ENCODE results near the gene PALM. TPM values are rescaled to one million over a fixed set of nuclear protein-coding genes. Genes with fewer than 3 reads are reported as not detected.
"Not testable (repeated sequence)": the region's sequence is repeated elsewhere in the genome, so short reads cannot be mapped to it uniquely, and the experiment has no call there.

Gene PALM
- total RNA-seq, 2 donors from 2014 or later = 0.72 to 2.0 TPM

DNA sequence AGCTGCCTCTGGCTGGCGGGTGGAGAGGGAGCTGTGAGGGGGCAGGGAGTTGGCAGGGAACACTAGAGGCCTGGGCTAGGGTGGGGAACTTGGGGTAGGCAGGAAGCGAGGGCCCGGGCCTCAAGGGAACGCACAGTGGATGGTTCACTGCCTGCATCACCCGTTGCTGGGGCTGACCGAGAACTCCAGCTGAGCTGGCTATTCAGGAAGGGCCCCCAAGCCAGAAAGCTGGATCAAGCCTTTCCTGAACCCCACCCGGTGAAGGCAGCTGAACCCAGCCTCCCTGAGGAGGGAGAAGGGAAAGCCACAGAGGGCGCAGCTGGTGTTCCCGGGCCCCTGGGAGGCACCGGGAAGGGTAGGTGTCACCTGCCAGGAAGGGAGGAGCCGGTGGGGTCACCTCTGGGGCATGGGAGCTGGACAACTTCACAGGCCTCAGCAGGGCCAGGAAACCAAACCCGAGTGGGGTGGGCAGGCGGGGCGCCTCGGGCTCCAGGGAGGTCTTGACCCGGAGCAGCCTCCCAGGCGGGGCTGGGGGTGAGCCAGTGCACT is 13.9 kb downstream of the PALM start:
- no peak for ATAC-seq (replicated peaks in 1 of 2)
- no peaks in the 10 kb centered on the region for H3K36me3 Mint-ChIP-seq (ENCODE audit: insufficient read depth in 2 of 2)

GRCh38 chr19:723247-723646 is 14.5 kb downstream of the PALM start:
- H3K27me3 Mint-ChIP-seq (ENCODE audit: low read depth) = peaks cover 6% of the 10 kb centered on the region
- H3K9me3 Mint-ChIP-seq = no peaks in the 10 kb centered on the region
- ATAC-seq (replicated peaks in 1 of 2) (no peak), DNase-seq (no peak)
- no peak overlapping the region for H3K4me3 Mint-ChIP-seq
- no peak overlapping the region for H3K27ac Mint-ChIP-seq
- no peaks in the 10 kb centered on the region for H3K36me3 Mint-ChIP-seq (ENCODE audit: insufficient read depth in 2 of 2)
- H3K4me1 Mint-ChIP-seq (ENCODE audit: low read depth) = no peaks in the 10 kb centered on the region

More for the DNA sequence above, 13.9 kb downstream of the PALM start:
- Mint-ChIP-seq H3K4me1 (ENCODE audit: low read depth) (no peaks in the 10 kb centered on the region), H3K27ac (no peak overlapping the region), H3K27me3 (ENCODE audit: low read depth) (peaks cover 13% of the 10 kb centered on the region), H3K4me3 (no peak overlapping the region), H3K9me3 (no peaks in the 10 kb centered on the region)
- DNase-seq = no peak

DNA sequence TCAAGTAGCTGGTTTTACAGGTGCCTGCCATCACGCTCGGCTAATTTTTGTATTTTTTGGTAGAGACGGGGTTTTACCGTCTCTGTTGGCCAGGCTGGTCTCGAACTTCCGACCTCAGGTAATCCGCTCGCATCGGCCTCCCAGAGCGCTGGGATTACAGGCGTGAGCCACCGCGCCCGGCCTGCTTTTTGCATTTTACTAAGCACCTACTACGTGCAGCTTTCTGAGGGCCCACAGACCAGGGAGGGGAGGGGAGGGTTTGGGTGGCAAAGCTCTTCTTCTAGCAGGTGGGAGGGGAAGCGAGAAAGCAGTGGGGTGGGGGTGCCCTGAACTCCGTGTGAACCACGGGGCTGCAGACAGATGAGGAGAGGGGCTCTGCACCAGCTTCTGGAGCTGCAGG is 15.0 kb downstream of the PALM start:
- peaks cover 2% of the 10 kb centered on the region for H3K27me3 Mint-ChIP-seq (ENCODE audit: low read depth)

DNA sequence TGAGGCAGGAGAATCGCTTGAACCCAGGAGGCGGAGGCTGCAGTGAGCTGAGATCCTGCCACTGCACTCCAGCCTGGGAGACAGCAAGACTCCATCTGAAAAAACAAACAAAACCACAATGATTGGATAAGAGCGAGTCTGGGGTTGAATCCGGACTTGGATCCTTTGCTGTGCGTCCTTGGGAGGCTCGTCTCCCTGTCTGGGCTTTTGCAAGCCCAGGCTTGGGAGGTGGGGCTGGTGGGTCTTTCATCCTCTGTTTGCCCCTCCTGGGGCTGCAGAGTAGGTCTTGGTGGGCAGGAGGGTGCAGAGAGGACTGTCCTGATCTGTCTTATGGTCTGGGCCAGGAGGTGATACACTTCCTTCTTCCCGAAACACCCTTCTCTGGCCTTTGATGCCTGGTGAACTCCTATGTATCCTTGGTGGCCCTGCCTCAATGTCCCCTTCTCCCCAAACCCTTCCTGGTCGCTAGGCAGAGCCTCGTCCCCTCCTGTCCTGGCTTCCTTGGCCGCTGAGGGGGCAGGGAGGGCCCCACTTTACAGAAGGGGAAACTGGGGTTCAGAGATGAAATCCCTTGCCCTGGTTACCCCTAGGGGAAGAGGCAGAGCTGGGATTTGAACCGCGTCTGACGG is 16.8 kb downstream of the PALM start:
- H3K36me3 Mint-ChIP-seq (ENCODE audit: insufficient read depth in 2 of 2) = no peaks in the 10 kb centered on the region
- DNase-seq (no peak), ATAC-seq (replicated peaks in 1 of 2) (no peak)
- no peak overlapping the region for H3K27ac Mint-ChIP-seq
- no peaks in the 10 kb centered on the region for H3K27me3 Mint-ChIP-seq (ENCODE audit: low read depth)
- H3K4me3 Mint-ChIP-seq = no peak overlapping the region
- H3K9me3 Mint-ChIP-seq = no peaks in the 10 kb centered on the region
- H3K4me1 Mint-ChIP-seq (ENCODE audit: low read depth) = no peaks in the 10 kb centered on the region

More for the DNA sequence above, 15.0 kb downstream of the PALM start:
- no peak overlapping the region for H3K27ac Mint-ChIP-seq
- no peaks in the 10 kb centered on the region for H3K9me3 Mint-ChIP-seq
- no peaks in the 10 kb centered on the region for H3K36me3 Mint-ChIP-seq (ENCODE audit: insufficient read depth in 2 of 2)
- no peak overlapping the region for H3K4me3 Mint-ChIP-seq
- no peaks in the 10 kb centered on the region for H3K4me1 Mint-ChIP-seq (ENCODE audit: low read depth)
- no peak for ATAC-seq (replicated peaks in 1 of 2)
- DNase-seq = no peak

- H3K36me3 Mint-ChIP-seq (ENCODE audit: insufficient read depth in 2 of 2) = no peaks in the 10 kb centered on the region
- H3K27me3 Mint-ChIP-seq (ENCODE audit: low read depth) = no peaks in the 10 kb centered on the region
- H3K4me3 Mint-ChIP-seq = no peak overlapping the region
- H3K4me1 Mint-ChIP-seq (ENCODE audit: low read depth) = peaks cover under 1% of the 10 kb centered on the region
- H3K9me3 Mint-ChIP-seq = no peaks in the 10 kb centered on the region
- DNase-seq (no peak), ATAC-seq (replicated peaks in 1 of 2) (no peak)
- H3K27ac Mint-ChIP-seq = no peak overlapping the region
These were observed 18.5 kb downstream of the PALM start for GRCh38 chr19:726993-727956.

GRCh38 chr19:728011-728410 is 19.3 kb downstream of the PALM start:
- H3K27me3 Mint-ChIP-seq (ENCODE audit: low read depth) = no peaks in the 10 kb centered on the region
- ATAC-seq (replicated peaks in 1 of 2) (no peak), DNase-seq (no peak)
- peaks cover 6% of the 10 kb centered on the region for H3K4me1 Mint-ChIP-seq (ENCODE audit: low read depth)
- H3K9me3 Mint-ChIP-seq = no peaks in the 10 kb centered on the region
- no peak overlapping the region for H3K4me3 Mint-ChIP-seq
- no peak overlapping the region for H3K27ac Mint-ChIP-seq
- H3K36me3 Mint-ChIP-seq (ENCODE audit: insufficient read depth in 2 of 2) = no peaks in the 10 kb centered on the region

DNA sequence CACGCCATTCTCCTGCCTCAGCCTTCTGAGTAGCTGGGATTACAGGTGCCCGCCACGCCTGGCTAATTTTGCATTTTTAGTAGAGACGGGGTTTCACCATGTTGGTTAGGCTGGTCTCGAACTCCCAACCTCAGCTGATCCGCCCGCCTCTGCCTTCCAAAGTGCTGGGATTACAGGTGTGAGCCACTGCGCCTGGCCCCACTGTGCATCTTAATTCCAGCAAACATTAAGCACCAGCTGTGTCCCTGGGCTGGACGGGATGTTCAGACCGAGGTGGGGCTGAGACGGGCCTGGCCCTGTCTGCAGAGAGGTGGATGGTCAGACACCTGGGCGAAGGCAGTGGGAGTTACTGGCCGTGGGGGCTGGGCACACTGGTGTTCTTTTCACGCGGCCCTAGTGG is 20.8 kb downstream of the PALM start:
- not testable (repeated sequence) for DNase-seq; H3K9me3 Mint-ChIP-seq; H3K27ac Mint-ChIP-seq; H3K36me3 Mint-ChIP-seq (ENCODE audit: insufficient read depth in 2 of 2); ATAC-seq (replicated peaks in 1 of 2); H3K4me3 Mint-ChIP-seq; H3K27me3 Mint-ChIP-seq (ENCODE audit: low read depth)
- peaks cover 11% of the 10 kb centered on the region for H3K4me1 Mint-ChIP-seq (ENCODE audit: low read depth)

DNA sequence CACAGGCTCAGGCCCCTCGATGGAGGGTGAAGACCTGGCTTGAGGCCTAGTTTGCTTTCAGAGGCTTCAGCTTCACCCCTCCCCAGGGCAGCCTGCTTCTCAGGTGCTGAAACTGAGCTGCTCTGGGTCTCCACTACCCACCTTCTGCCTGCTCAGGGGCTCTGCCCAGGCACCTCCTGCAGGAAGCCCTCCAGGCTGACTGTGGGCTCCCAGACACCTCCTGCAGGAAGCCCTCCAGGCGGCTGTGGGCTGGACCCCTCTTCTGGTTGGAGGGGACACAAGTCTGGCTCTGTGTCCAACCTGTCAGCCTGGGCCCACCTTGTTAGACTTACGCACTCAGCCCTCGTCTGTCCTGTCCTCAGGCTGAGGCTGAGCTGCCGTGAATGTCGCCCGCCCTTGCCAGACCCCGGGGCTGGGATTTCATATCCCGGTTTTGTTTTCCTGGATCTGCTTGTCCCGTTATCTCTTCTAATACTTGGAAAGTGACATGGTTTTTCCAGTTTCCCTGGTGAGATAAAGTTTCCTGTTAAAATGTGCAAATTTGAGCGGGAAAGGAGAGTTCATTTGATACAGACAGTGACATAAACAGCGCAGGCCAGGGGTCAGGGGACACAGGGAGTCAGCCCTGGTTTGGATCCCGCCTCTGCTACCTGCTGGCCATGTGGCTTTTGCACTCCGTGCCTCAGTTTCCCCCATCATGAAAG is 21.4 kb downstream of the PALM start:
- DNase-seq (no peak), ATAC-seq (replicated peaks in 1 of 2) (no peak)
- Mint-ChIP-seq H3K4me3 (no peak overlapping the region), H3K27me3 (ENCODE audit: low read depth) (no peaks in the 10 kb centered on the region), H3K36me3 (ENCODE audit: insufficient read depth in 2 of 2) (no peaks in the 10 kb centered on the region), H3K27ac (no peak overlapping the region), H3K9me3 (no peaks in the 10 kb centered on the region), H3K4me1 (ENCODE audit: low read depth) (peaks cover 11% of the 10 kb centered on the region)

DNA sequence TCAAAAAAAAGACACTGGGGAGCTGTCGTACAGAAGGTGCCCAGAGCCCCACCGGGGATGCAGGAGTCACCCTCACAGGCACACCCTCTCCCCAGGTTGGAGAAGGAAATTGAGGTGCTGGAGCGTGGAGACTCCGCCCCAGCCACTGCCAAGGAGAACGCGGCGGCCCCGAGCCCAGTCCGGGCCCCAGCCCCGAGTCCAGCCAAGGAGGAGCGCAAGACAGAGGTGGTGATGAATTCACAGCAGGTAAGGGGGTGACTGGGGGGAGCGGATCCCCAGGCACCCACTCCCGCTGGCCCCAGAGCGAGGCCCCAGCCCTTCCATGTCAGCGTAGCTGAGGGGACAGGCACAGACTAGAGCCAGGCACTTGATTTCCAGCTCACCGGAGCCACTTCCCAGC is 22.3 kb downstream of the PALM start:
- no peak overlapping the region for H3K27ac Mint-ChIP-seq
- peaks cover 11% of the 10 kb centered on the region for H3K4me1 Mint-ChIP-seq (ENCODE audit: low read depth)
- no peaks in the 10 kb centered on the region for H3K27me3 Mint-ChIP-seq (ENCODE audit: low read depth)
- no peaks in the 10 kb centered on the region for H3K9me3 Mint-ChIP-seq
- H3K36me3 Mint-ChIP-seq (ENCODE audit: insufficient read depth in 2 of 2) = no peaks in the 10 kb centered on the region
- H3K4me3 Mint-ChIP-seq = no peak overlapping the region
- DNase-seq = no peak
- ATAC-seq (replicated peaks in 1 of 2) = no peak

DNA sequence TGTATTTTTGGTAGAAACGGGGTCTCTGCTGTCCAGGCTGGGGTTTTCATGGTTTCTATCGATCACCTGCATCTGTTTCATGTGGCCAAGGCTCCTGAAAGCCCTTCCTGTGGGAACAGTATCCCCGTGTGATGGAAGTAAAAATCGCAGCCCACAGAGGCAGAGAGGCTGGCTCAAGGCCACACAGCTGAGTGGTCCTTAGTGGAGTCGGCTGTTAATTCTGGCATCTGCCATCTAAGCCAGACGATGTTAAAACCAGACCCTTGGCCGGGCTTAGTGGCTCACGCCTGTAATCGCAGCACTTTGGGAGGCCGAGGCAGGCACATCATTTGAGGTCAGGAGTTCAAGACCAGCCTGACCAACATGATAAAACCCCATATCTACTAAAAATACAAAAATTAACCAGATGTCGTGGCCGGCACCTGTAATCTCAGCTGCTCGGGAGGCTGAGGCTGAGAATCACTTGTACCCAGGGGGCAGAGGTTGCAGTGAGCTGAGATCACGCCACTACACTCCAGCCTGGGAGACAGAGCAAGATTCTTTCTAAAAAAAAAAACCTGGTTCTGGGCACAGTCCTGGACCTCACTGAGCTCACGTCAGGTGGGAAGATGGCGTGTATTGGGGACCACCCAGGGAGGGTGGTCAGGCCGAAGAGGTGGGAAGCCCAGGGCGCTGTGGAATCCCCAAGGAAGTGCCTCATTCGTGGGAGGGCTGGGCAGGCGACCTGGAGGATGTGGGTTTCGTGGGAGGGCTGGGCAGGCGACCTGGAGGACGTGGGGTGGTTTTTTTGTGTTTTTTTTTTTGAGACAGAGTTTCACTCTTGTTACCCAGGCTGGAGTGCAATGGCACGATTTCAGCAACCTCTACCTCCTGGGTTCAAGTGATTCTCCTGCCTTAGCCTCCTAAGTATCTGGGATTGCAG is 23.7 kb downstream of the PALM start:
- Mint-ChIP-seq H3K36me3 (ENCODE audit: insufficient read depth in 2 of 2) (no peaks in the 10 kb centered on the region), H3K4me3 (no peak overlapping the region), H3K27me3 (ENCODE audit: low read depth) (no peaks in the 10 kb centered on the region), H3K4me1 (ENCODE audit: low read depth) (peaks cover 11% of the 10 kb centered on the region), H3K9me3 (no peaks in the 10 kb centered on the region), H3K27ac (no peak overlapping the region)
- ATAC-seq (replicated peaks in 1 of 2) (no peak), DNase-seq (no peak)

- H3K36me3 Mint-ChIP-seq (ENCODE audit: insufficient read depth in 2 of 2) = no peaks in the 10 kb centered on the region
- no peak for DNase-seq
- H3K27ac Mint-ChIP-seq = no peak overlapping the region
- no peak overlapping the region for H3K4me3 Mint-ChIP-seq
- H3K9me3 Mint-ChIP-seq = no peaks in the 10 kb centered on the region
- peaks cover 11% of the 10 kb centered on the region for H3K4me1 Mint-ChIP-seq (ENCODE audit: low read depth)
- no peak for ATAC-seq (replicated peaks in 1 of 2)
- H3K27me3 Mint-ChIP-seq (ENCODE audit: low read depth) = no peaks in the 10 kb centered on the region
These were observed 26.0 kb downstream of the PALM start for GRCh38 chr19:734716-735115.

DNA sequence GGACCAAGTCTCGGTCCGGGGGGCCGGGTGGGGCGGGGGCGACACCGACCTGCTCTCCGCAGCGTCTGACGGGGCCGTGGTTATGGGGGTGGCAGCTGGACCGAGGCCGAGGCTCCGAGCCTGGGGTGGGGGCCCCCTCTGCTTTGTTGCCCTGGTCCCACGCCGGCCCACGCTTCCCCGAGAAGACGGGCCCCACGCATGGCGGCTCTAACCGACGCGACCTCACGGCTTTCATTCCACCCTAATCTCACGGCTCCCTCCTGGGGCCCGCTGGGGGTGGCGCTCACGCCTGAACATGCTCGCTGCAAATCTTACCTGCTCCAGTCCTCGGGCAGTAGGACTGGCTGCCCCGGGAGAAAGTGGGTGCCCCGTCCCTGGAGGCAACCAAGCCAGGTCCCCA is 27.4 kb downstream of the PALM start:
- H3K27me3 Mint-ChIP-seq (ENCODE audit: low read depth) = no peaks in the 10 kb centered on the region
- H3K4me3 Mint-ChIP-seq = no peak overlapping the region
- H3K27ac Mint-ChIP-seq = no peak overlapping the region
- H3K36me3 Mint-ChIP-seq (ENCODE audit: insufficient read depth in 2 of 2) = no peaks in the 10 kb centered on the region
- ATAC-seq (replicated peaks in 1 of 2) (no peak), DNase-seq (no peak)
- no peaks in the 10 kb centered on the region for H3K9me3 Mint-ChIP-seq
- H3K4me1 Mint-ChIP-seq (ENCODE audit: low read depth) = peaks cover 11% of the 10 kb centered on the region
